Amygdala (tissue), 56 donors: ENCODE results near the gene PRIM1.
"Not testable (repeated sequence)": the region's sequence is repeated elsewhere in the genome, so short reads cannot be mapped to it uniquely, and the experiment has no call there.

ENCODE experiments used
- DNase-seq, 56 donors: peaks; one replicate each; lab custom pipeline; 2025; lab: John Stamatoyannopoulos, UW

The PRIM1 gene

DNA sequence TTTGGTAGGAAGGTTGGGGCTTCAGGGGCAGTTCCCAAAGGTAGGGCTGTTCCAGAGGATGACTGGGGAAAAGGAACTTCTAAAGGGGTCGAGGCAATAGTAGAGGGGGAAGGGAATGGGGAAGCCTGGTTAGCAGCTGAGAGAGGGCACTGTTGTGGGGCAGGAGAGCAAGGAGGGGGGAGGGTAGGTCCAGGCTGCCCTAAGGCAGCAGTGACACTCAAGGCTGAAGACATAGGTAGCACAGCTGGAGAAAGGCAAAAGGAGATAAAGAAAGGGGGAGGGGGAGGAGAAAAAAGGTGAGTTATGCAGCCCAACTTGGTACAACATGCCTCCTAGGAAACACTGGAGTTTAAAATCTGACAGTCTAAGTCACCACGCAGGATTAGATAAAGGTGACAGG lies 30.9 kb downstream of the PRIM1 start:
- no peak for DNase-seq

- no peak for DNase-seq
Measured at GRCh38 chr12:56720731-56721151, 31.4 kb downstream of the PRIM1 start.

DNA sequence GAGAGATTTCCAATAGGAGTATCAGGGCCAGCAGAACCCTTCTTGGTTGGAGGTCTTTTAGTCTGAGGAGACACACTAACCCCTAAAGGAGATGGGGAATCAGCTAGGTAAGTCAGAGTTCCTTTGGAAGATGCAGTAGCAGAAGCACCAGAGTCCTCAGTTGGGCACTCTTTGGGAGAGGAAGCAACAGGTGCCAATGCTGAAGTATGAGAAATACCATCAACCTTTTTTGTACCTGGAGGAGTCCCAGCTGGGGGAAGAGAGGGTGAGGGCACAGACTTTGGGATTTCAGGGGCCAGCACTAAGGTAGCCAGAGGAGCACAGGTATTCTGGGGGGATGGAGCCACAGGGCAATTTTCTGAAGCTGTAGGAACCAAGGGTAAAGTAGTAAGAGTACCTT lies 33.1 kb downstream of the PRIM1 start:
- no peak for DNase-seq

DNA sequence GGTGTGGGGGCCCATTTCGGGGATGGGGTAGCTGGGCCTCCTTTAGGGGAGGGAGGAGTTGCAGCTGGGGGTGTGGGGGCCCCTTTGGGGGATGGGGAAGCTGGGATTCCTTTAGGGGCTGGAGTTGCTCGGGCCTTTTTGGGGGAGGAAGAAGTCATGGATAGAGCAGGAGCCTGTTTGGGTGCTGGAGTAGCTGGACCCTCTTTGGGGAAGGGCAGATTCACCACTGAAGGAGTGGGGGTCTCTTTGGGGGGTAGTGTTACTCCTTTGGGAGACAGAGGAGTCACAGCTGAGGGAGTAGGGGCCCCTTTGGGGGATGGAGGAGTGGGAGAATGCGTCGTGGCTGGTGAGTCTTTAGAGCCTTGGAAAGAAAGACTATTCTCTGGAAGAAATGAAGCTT lies 33.5 kb downstream of the PRIM1 start:
- no peak for DNase-seq

DNA sequence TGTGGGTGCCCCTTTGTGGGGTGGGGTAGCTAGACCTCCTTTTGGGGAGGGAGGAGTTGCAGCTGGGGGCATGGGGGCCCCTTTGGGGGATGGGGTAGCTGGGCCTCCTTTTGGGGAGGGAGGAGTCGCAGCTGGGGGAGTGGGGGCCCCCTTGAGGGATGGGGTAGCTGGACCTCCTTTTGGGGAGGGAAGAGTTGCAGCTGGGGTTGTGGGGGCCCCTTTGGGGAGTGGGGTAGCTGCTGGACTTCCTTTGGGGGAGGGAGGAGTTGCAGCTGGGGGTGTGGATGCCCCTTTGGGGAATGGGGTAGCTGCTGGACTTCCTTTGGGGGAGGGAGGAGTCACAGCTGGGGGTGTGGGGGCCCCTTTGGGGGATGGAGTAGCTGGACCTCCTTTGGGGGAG lies 34.0 kb downstream of the PRIM1 start:
- DNase-seq, result no peak

- DNase-seq, result no peak
Measured at GRCh38 chr12:56716933-56717880, 34.9 kb downstream of the PRIM1 start.

- no peak for DNase-seq
Measured at GRCh38 chr12:56716458-56716857, 35.7 kb downstream of the PRIM1 start.

DNA sequence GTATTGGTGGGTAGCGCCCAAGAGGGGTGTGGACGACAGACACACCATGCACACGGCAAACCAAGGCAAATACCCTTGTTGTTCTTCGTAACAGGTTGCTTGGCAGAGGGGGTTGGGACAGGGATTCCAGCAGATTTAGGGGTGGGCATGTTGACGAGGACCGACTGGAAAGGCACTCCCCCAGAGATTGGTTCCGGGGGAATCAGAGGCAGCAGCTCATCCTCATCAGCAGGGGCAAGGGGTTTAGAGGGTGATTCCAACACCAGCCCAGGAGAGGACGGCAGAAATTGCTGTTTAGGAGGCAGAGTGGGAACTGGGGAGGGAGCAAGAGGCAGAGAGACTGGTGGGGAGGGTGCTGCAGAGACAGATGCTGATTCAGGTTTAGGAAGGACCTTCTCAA lies 36.3 kb downstream of the PRIM1 start:
- no peak for DNase-seq

DNA sequence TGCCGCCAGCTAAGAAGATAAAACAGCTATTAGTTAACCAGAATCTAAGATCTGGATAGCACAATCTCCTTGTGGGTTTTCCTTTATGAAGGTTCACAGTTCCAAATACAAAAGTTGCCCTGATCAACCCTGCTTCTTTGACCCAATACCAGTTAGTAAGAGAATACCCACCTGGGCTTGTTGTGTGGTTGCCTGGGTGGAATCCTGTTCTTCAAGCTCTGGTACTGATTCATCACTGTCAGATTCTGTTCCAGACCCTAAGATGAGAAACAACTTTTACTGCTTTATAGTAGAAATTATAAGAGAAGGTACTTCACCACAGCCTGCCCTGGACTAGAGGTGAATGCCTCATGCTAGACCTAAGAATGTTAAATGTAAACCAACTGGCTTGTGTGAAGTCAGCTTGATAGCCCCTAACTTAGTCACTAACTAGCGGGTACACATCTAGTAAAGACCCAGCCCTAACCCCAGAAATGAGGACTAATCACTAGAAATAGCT lies 37.6 kb downstream of the PRIM1 start:
- no peak for DNase-seq

DNA sequence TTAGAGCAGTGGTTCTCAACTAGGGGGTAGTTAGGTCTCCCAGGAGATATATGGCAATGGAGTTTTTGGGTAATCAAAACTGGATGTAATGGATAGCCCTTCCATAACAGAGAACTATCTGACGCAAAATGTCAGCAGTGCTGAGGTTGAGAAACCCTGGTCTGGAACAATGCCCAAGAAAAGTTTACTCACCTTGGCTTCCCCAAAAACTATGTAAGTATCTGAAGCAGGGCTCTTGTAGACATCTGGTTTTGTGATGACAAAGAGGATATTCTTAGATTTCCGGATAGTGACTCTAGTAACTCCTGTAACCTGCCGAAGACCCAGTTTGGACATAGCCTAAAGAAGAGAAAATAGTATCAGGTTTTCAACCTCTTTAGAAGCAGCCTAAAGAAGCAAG lies 38.8 kb downstream of the PRIM1 start:
- no peak for DNase-seq

GRCh38 chr12:56709759-56710376 lies 42.3 kb downstream of the PRIM1 start:
- DNase-seq, result no peak

GRCh38 chr12:56704522-56704921 lies 47.6 kb downstream of the PRIM1 start:
- DNase-seq, result not testable (repeated sequence)

DNA sequence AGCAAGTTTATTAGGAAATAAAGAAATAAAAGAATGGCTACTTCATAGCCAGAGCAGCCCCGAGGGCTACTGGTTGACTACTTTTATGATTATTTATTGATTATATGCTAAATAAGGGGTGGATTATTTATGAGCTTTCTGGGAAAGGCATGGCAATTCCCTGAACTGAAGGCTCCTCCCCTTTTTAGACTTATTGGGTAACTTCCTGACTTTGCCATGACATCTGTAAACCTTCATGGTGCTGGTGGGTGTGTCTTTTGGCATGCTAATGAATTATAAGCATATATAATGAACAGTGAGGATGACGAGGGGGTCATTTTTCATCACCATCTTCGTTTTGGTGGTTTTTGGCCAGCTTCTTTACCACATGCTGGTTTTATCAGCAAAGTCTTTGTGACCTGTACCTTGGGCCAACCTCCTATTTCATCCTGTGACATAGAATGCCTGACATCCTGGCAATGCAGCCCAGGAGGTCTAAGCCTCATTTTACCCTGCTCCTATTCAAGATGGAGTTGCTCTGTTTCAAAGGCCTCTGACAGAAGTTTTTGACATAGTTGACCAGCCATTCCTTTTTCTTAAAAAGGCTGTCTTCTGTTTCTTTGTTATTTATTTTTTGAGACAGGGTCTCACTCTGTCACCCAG lies 53.0 kb downstream of the PRIM1 start:
- no peak for DNase-seq

- DNase-seq, result no peak
Measured at GRCh38 chr12:56695327-56696101, 56.6 kb downstream of the PRIM1 start.

DNA sequence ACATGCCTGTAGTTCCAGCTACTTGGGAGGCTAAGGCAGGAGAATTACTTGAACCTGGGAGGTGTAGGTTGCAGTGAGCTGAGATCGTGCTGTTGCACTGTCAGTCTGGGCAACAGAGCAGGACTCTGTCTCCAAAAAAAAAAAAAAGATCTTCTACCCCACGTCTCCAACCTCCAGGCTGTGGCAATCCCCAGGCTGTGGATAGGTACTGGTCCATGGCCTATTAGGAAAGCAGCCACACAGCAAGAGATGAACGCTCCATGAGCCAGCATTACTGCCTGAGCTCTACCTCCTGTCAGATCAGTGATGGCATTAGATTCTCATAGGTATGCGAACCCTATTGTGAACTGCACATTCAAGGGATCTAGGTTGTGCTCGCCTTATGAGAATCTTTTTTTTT lies 58.0 kb downstream of the PRIM1 start:
- DNase-seq, result no peak

GRCh38 chr12:56688846-56689109 lies 63.3 kb downstream of the PRIM1 start:
- peak in 3 of 56 donors; percentile 35 to 72 (median 43) for DNase-seq

- DNase-seq, result peak; percentile 75 to 100 (median 93)
Measured at GRCh38 chr12:56688129-56688845, 63.8 kb downstream of the PRIM1 start, which contains the start of gene PTGES3. Gene PTGES3, minus strand, starts transcription at chr12:56688284. Its CDS starts 285 bp downstream, at chr12:56687999.

DNA sequence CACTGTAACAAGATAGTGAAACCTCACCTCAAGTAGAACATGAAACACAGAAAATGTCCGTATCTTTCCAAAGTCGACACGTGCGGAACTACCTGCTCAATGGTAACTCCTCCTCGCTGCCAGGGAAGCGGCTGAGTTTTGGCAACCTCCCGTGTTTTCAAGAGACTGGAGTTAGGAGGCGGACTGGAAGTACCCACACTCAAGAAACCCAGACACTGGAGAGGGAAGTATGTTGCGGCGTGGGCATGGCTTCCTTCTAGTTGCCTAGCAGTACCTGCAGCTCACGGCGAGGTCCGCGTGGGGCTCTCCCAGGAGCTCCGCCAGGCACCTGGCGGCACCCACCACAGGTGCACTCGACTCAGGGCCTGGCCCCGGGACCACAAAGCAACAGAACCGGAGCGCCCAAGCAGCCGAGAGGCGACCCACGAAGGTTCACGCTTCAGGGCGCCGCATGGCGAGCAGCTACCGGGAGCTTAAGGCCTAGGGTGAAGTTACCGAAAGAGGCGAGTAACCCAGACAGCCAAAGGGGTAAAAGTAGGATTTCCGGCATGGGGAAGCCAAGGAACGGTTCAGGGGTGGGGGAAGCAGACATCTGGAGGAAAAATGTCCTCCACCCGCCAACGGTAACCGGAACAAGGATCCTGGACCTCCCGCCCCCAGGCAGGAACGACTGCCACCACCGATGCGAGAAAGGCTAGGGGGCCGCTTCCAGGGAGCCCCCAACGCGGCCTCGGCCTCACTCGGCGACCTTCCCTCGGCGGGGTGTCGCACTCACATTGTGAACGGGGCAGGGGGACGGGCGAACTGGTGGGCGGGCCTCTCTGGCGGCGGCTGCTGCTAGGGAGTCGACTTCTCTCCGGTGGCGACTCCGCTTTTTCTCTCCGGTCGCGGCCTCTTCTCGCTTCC lies 64.6 kb downstream of the PRIM1 start:
- DNase-seq, result peak in 44 of 56 donors; percentile 8 to 74 (median 38)
